Upper lobe of left lung (tissue), 6 donors: Measurements from ENCODE around the gene SH2D4B. TPM values are rescaled to one million over a fixed set of nuclear protein-coding genes. Genes with fewer than 3 reads are reported as not detected.
A peak's percentile ranks its signal among the peaks of the same experiment; 100 is the strongest.

ENCODE experiments used
- ATAC-seq, 2 donors: fragments of 200-7000 bp; cut with Tn5 transposase; one replicate each; pipeline ENCODE4 v1.9.1; 2022; ENCODE audit warnings: mild to moderate bottlenecking in 2 of 2, moderate library complexity in 2 of 2; ENCODE audit not compliant: low FRiP score in 2 of 2
- DNase-seq, 2 donors: peaks; one replicate each; pipeline ENCODE4 v3.0.0-alpha.2; 2019 to 2020
- H3K27ac ChIP-seq, 4 donors: fragments of 200-600 bp; sonication (generic); one replicate each; pipeline ENCODE4 v1.5.1; 2016 to 2019
- H3K27me3 ChIP-seq, 4 donors: fragments of 200-600 bp; sonication (generic); one replicate each; pipeline ENCODE4 v1.5.1; 2017 to 2019
- H3K36me3 ChIP-seq, 4 donors: fragments of 200-600 bp; sonication (generic); one replicate each; pipeline ENCODE4 v1.5.1; 2016 to 2019
- H3K4me1 ChIP-seq, 4 donors: fragments of 200-600 bp; sonication (generic); one replicate each; pipeline ENCODE4 v1.5.1; 2018 to 2019
- H3K4me3 ChIP-seq, 4 donors: fragments of 200-600 bp; sonication (generic); one replicate each; pipeline ENCODE4 v1.5.1; 2017 to 2019; ENCODE audit warnings: mild to moderate bottlenecking in 2 of 4, moderate library complexity in 1 of 4
- H3K9me3 ChIP-seq, 4 donors: fragments of 200-600 bp; sonication (generic); one replicate each; pipeline ENCODE4 v1.5.1; 2018 to 2019
- EP300 ChIP-seq, 4 donors: sonication (generic); formaldehyde crosslinking; IDR thresholded peaks; one replicate each; pipeline ENCODE4 v1.5.1; 2017; ENCODE audit warnings: antibody characterized with exemption in 4 of 4, control low read depth in 2 of 4
- POLR2A ChIP-seq, 4 donors: fragments of 450-650 bp; IDR thresholded peaks; one replicate each; pipeline ENCODE4 v1.5.1; 2016 to 2017; ENCODE audit warnings: antibody characterized with exemption in 4 of 4, mild to moderate bottlenecking in 2 of 4
- POLR2AphosphoS5 ChIP-seq, 2 donors: sonication (generic); formaldehyde crosslinking; IDR thresholded peaks; one replicate each; pipeline ENCODE4 v1.5.1; 2017; ENCODE audit warnings: antibody characterized with exemption in 2 of 2
- WGBS, 2 donors: methylation state at CpG; one replicate each; pipeline ENCODE4 v1.1.5; 2017 to 2018; 5-methylcytosine and 5-hydroxymethylcytosine counted together
- total RNA-seq, 6 donors: library from RNA; depleted of rRNA in 4 of 6; stranded (reverse); fragments of >200 nt in 4 of 6; gene quantifications; one replicate each; pipeline versions ENCODE4 v1.1.0 to v1.2.1, GENCODE V29; 2016 to 2021
- TF ChIP-seq, protein P1 (sequence below), 6 experiments: fragments of 450-650 bp in 4 of 6; fragments of 200-600 bp in 2 of 6; sonication (generic) in 2 of 6; IDR thresholded peaks; one replicate each; pipeline ENCODE4 v1.5.1; 2016 to 2019; ENCODE audit warnings: antibody characterized with exemption in 6 of 6
- donor health status: DM: no; HTN: no; CAD: no; lungs with moderate emphysema.
- donor health status: DM: no; HTN: yes; CAD: no; lungs with severe emphysema.

Gene SH2D4B
- total RNA-seq, 6 donors from 2014 or later = 0.15 to 1.0 (median 0.55) TPM; not detected in 1

- TF ChIP-seq POLR2A (IDR thresholded peaks at IDR 0.05) (no peak), POLR2AphosphoS5 (IDR thresholded peaks at IDR 0.05) (no peak), EP300 (IDR thresholded peaks at IDR 0.05) (no peak)
- TF ChIP-seq, protein P1, sequence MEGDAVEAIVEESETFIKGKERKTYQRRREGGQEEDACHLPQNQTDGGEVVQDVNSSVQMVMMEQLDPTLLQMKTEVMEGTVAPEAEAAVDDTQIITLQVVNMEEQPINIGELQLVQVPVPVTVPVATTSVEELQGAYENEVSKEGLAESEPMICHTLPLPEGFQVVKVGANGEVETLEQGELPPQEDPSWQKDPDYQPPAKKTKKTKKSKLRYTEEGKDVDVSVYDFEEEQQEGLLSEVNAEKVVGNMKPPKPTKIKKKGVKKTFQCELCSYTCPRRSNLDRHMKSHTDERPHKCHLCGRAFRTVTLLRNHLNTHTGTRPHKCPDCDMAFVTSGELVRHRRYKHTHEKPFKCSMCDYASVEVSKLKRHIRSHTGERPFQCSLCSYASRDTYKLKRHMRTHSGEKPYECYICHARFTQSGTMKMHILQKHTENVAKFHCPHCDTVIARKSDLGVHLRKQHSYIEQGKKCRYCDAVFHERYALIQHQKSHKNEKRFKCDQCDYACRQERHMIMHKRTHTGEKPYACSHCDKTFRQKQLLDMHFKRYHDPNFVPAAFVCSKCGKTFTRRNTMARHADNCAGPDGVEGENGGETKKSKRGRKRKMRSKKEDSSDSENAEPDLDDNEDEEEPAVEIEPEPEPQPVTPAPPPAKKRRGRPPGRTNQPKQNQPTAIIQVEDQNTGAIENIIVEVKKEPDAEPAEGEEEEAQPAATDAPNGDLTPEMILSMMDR (IDR thresholded peaks at IDR 0.05) = no peak
- no peaks in the 10 kb centered on the region for H3K36me3 ChIP-seq
- H3K27ac ChIP-seq = no peak overlapping the region
- WGBS, 2 donors = 92 to 97% methylated on average over 6 of the region's 6 CpGs
- H3K4me3 ChIP-seq = no peak overlapping the region
- no peaks in the 10 kb centered on the region for H3K27me3 ChIP-seq
- no peaks in the 10 kb centered on the region for H3K9me3 ChIP-seq
- H3K4me1 ChIP-seq = no peaks in the 10 kb centered on the region
- no peak for DNase-seq
- no peak for ATAC-seq
Observed at GRCh38 chr10:80598951-80599350, 61.2 kb downstream of the SH2D4B start.

GRCh38 chr10:80599424-80599847 lies 61.7 kb downstream of the SH2D4B start:
- H3K9me3 ChIP-seq = no peaks in the 10 kb centered on the region
- H3K4me1 ChIP-seq = no peaks in the 10 kb centered on the region
- 50 to 88% methylated on average over 4 to 8 of the region's 8 CpGs for WGBS, 2 donors
- no peak for TF ChIP-seq POLR2A (IDR thresholded peaks at IDR 0.05)
- TF ChIP-seq, protein P1 (IDR thresholded peaks at IDR 0.05) = peak; percentile 45 to 59 (median 50)
- H3K27ac ChIP-seq = no peak overlapping the region
- DNase-seq (peak in 1 of 2 donors; percentile 69), ATAC-seq (peak; percentile 74 to 80)
- H3K36me3 ChIP-seq = no peaks in the 10 kb centered on the region
- no peaks in the 10 kb centered on the region for H3K27me3 ChIP-seq
- no peak overlapping the region for H3K4me3 ChIP-seq

DNA sequence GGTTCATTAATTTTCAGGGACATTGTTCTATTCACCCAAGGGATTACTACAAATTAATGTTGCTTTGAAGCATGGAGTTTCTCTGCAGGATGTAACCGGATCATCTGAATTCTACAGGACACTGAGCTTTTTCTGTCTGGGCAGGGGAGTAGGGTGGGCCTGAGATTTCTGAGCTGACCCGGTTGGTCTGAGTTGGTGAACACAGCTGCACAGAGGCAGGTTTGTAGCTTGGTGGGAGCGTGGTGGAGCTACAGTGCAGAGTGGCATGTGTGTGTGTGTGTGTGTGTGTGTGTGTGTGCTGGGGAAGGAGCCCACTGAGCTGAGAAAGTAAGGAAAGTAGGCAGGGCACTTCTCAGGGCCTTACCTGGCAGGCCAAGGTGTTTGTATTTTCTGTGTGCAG lies 62.6 kb downstream of the SH2D4B start:
- Histone ChIP-seq H3K9me3 (no peaks in the 10 kb centered on the region), H3K36me3 (no peaks in the 10 kb centered on the region), H3K27ac (no peak overlapping the region), H3K4me1 (no peaks in the 10 kb centered on the region), H3K4me3 (no peak overlapping the region), H3K27me3 (no peaks in the 10 kb centered on the region)
- DNase-seq (no peak), ATAC-seq (no peak)
- TF ChIP-seq POLR2AphosphoS5 (IDR thresholded peaks at IDR 0.05) = no peak
- no peak for TF ChIP-seq EP300 (IDR thresholded peaks at IDR 0.05)
- TF ChIP-seq, protein P1 (IDR thresholded peaks at IDR 0.05) = no peak
- TF ChIP-seq POLR2A (IDR thresholded peaks at IDR 0.05) = no peak
- 84 to 85% methylated on average over 3 of the region's 3 CpGs for WGBS, 2 donors

GRCh38 chr10:80602881-80603280 lies 65.2 kb downstream of the SH2D4B start:
- no peaks in the 10 kb centered on the region for H3K36me3 ChIP-seq
- DNase-seq (no peak), ATAC-seq (no peak)
- no peaks in the 10 kb centered on the region for H3K27me3 ChIP-seq
- H3K4me3 ChIP-seq = no peak overlapping the region
- no peaks in the 10 kb centered on the region for H3K9me3 ChIP-seq
- H3K4me1 ChIP-seq = no peaks in the 10 kb centered on the region
- no peak overlapping the region for H3K27ac ChIP-seq
- TF ChIP-seq EP300 (IDR thresholded peaks at IDR 0.05) = no peak
- TF ChIP-seq POLR2A (IDR thresholded peaks at IDR 0.05) = no peak
- 95 to 97% methylated on average over 4 of the region's 4 CpGs for WGBS, 2 donors

GRCh38 chr10:80603516-80603915 lies 65.8 kb downstream of the SH2D4B start:
- no peaks in the 10 kb centered on the region for H3K36me3 ChIP-seq
- no peak overlapping the region for H3K4me3 ChIP-seq
- ATAC-seq = no peak
- TF ChIP-seq POLR2A (IDR thresholded peaks at IDR 0.05) (no peak), EP300 (IDR thresholded peaks at IDR 0.05) (no peak), POLR2AphosphoS5 (IDR thresholded peaks at IDR 0.05) (no peak)
- TF ChIP-seq, protein P1 (IDR thresholded peaks at IDR 0.05) = no peak
- no peaks in the 10 kb centered on the region for H3K27me3 ChIP-seq
- no peaks in the 10 kb centered on the region for H3K4me1 ChIP-seq
- WGBS, 2 donors = 94 to 97% methylated on average over 24 to 27 of the region's 27 CpGs
- no peak overlapping the region for H3K27ac ChIP-seq
- DNase-seq = peak in 1 of 2 donors; percentile 64
- H3K9me3 ChIP-seq = no peaks in the 10 kb centered on the region
